Measurements from ENCODE around the gene PPP1R3G. TPM values are rescaled to one million over a fixed set of nuclear protein-coding genes. Genes with fewer than 3 reads are reported as not detected.

PPP1R3G gene
- total and polyA plus RNA-seq, 7 donors = 0.06 to 0.50 (median 0.13) TPM

DNA sequence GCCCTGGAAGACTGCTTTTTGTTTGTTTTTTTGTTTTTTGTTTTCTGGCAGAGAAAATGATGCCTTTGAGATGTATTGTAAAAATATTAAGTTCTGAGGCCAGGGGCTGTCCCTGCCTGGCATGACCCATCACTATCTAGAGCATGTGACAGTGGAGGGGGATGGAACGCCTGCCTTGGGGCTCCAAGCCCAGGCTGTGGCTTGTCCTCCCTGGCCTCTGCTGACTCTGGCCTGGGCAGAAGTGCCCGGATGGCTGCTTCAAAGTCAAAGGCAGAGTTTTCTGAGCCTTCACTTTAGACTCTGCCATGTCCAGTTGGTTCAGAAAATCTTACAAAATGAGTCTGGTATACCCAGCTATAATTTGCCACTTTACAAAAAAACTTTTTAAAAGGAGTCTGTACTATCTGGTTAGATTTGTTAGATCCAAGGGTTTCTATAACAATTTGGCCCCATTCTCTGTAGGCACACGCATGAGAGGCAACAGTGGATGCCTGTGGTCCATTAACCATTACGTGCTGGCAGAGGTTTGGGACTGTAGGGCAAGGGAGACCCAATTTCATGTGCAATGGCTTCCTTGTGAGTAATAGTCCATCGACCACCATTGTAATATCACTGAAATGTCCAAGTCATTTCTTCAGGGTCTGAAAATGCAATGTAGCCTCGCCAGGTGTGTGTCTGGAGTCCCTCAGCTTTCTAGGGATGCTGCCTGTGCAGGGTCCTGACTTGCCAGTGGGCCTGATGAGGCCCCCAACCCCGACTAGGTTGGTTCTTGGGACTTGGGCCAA is 8.3 kb downstream of the PPP1R3G start:
- ATAC-seq = no peak
- H3K27me3 ChIP-seq (ENCODE audit: insufficient read depth in 3 of 3, low read length in 2 of 3) = peaks cover 0 to 3% (median 2%) of the 10 kb centered on the region in 3 donors
- intact Hi-C loops (cut with DNase I) = no loop called here
- H3K9me3 ChIP-seq = no peaks in the 10 kb centered on the region
- WGBS, 3 donors = 79 to 84% (median 79%) methylated on average over 7 of the region's 7 CpGs
- TF ChIP-seq, protein P1, sequence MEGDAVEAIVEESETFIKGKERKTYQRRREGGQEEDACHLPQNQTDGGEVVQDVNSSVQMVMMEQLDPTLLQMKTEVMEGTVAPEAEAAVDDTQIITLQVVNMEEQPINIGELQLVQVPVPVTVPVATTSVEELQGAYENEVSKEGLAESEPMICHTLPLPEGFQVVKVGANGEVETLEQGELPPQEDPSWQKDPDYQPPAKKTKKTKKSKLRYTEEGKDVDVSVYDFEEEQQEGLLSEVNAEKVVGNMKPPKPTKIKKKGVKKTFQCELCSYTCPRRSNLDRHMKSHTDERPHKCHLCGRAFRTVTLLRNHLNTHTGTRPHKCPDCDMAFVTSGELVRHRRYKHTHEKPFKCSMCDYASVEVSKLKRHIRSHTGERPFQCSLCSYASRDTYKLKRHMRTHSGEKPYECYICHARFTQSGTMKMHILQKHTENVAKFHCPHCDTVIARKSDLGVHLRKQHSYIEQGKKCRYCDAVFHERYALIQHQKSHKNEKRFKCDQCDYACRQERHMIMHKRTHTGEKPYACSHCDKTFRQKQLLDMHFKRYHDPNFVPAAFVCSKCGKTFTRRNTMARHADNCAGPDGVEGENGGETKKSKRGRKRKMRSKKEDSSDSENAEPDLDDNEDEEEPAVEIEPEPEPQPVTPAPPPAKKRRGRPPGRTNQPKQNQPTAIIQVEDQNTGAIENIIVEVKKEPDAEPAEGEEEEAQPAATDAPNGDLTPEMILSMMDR (IDR thresholded peaks at IDR 0.05) = no peak
- no peak overlapping the region for H3K27ac ChIP-seq
- no peaks in the 10 kb centered on the region for H3K4me1 ChIP-seq
- no peaks in the 10 kb centered on the region for H3K36me3 ChIP-seq (ENCODE audit: insufficient read depth in 1 of 2, low read depth in 1 of 2)
- DNase-seq = no peak
- no peak overlapping the region for H3K4me3 ChIP-seq

DNA sequence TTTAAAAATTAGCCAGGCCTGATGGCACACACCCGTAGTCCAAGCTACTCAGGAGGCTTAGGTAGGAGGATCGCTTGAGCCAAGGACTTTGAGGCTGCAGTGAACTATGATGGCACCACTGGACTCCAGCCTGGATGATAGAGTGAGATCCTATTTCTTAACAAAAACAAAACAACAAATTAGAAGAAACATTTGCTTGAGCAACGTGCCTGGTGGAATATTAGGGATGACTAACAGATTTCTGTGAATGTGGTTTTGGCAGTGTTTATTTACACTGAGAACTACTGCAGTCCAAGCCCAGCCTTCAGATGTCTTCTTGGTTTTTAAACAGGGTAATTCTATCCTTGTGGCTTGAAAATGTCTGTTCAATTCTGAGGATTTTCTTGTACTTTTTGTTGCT is 9.2 kb downstream of the PPP1R3G start:
- peaks cover 0 to 3% (median 2%) of the 10 kb centered on the region in 3 donors for H3K27me3 ChIP-seq (ENCODE audit: insufficient read depth in 3 of 3, low read length in 2 of 3)
- intact Hi-C loops (cut with DNase I) = no loop called here
- WGBS, 3 donors = 62 to 75% (median 74%) methylated on average over 3 of the region's 3 CpGs
- no peaks in the 10 kb centered on the region for H3K36me3 ChIP-seq (ENCODE audit: insufficient read depth in 1 of 2, low read depth in 1 of 2)
- no peak overlapping the region for H3K27ac ChIP-seq
- no peaks in the 10 kb centered on the region for H3K4me1 ChIP-seq
- no peak overlapping the region for H3K4me3 ChIP-seq
- no peaks in the 10 kb centered on the region for H3K9me3 ChIP-seq
- TF ChIP-seq, protein P1 (IDR thresholded peaks at IDR 0.05) = no peak
- peak in 1 of 4 donors; percentile 30 for ATAC-seq
- no peak for DNase-seq

DNA sequence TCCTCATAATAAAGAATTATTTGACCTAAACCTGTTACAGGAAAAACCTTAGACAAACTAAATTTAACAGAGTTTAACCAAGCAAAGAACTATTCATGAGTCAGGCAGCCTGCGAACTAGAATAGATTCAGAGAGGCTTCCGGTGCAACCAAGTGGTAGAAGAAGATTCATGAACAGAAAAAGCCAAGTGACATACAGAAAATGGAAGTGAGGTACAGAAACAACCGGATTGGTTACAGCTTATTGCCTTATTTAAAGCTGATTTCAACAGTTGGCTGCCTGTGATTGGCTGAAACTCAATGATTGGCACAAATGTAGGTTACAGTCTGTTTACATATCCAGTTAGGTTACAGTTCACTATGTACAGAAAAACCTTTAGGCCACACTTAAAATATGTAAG is 10.1 kb downstream of the PPP1R3G start:
- Histone ChIP-seq H3K27ac (no peak overlapping the region), H3K36me3 (ENCODE audit: insufficient read depth in 1 of 2, low read depth in 1 of 2) (no peaks in the 10 kb centered on the region), H3K4me3 (no peak overlapping the region), H3K4me1 (no peaks in the 10 kb centered on the region), H3K9me3 (no peaks in the 10 kb centered on the region), H3K27me3 (ENCODE audit: insufficient read depth in 3 of 3, low read length in 2 of 3) (peaks cover 0 to 3% (median 2%) of the 10 kb centered on the region in 3 donors)
- intact Hi-C loops (cut with DNase I) = no loop called here
- no peak for ATAC-seq
- WGBS, 3 donors = 72 to 83% (median 76%) methylated on average over 3 of the region's 3 CpGs
- TF ChIP-seq, protein P1 (IDR thresholded peaks at IDR 0.05) = no peak
- DNase-seq = no peak

DNA sequence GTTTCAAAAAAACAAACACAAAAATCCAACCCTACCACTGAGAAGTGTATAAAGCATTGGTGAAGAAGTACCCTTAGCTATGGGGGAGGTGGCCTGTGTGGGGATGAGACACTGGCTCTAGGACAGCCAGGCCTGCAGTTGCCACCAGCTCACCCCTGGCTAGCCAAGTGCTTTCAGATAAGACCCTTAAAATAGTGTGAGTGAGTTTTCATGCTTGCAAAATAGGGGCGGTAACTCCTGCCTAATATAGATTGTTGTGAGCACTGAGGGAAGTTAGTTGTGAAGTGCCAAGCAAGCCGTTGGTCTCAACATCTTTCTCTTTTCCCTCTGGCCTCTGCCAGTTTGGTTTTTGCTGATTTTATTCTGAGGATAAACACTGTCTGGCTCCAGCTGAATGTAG is 11.3 kb downstream of the PPP1R3G start:
- no peaks in the 10 kb centered on the region for H3K4me1 ChIP-seq
- TF ChIP-seq, protein P1 (IDR thresholded peaks at IDR 0.05) = no peak
- H3K36me3 ChIP-seq (ENCODE audit: insufficient read depth in 1 of 2, low read depth in 1 of 2) = no peaks in the 10 kb centered on the region
- H3K9me3 ChIP-seq = no peaks in the 10 kb centered on the region
- intact Hi-C loops (cut with DNase I) = no loop called here
- DNase-seq = no peak
- no peak overlapping the region for H3K4me3 ChIP-seq
- ATAC-seq = peak in 3 of 4 donors; percentile 43 to 83 (median 56)
- no peak overlapping the region for H3K27ac ChIP-seq
- peaks cover 0 to 2% (median 0%) of the 10 kb centered on the region in 3 donors for H3K27me3 ChIP-seq (ENCODE audit: insufficient read depth in 3 of 3, low read length in 2 of 3)
- WGBS, 3 donors = 47 to 58% (median 52%) methylated on average over 2 of the region's 2 CpGs
